Measurements from ENCODE around the gene S100PBP.

- no peak for TF ChIP-seq CTCF (IDR thresholded peaks at IDR 0.05)
- TF ChIP-seq POLR2A (IDR thresholded peaks at IDR 0.05) = peak in 1 of 2 donors; percentile 11
These were observed 82.3 kb downstream of the S100PBP start for GRCh38 chr1:32899586-32900296.

Data from Peyer's patch (tissue), 4 donors.